AG09319 (cell line): ENCODE results near the gene MAIP1.

Experiments used
- DNase-seq: peaks from one replicate; pipeline ENCODE4 v3.0.0-alpha.2; 2010; ENCODE audit warnings: low read depth; ENCODE audit errors: extremely low read depth
- CTCF ChIP-seq: IDR thresholded peaks from 2 replicates; pipeline ENCODE4 v1.5.1; 2011; ENCODE audit warnings: low read depth, mild to moderate bottlenecking, inconsistent platforms, low read length, moderate library complexity

MAIP1 gene

GRCh38 chr2:199950396-199950795 is 5.0 kb upstream of the MAIP1 start:
- TF ChIP-seq CTCF = no peak

GRCh38 chr2:199951023-199951422 is 4.4 kb upstream of the MAIP1 start:
- no peak for DNase-seq
- no peak for TF ChIP-seq CTCF

More at GRCh38 chr2:199950396-199950795, 5.0 kb upstream of the MAIP1 start:
- no peak for DNase-seq

GRCh38 chr2:199955007-199955338 is 409 bp upstream of the MAIP1 start:
- DNase-seq = no peak
- no peak for TF ChIP-seq CTCF

GRCh38 chr2:199956062-199956380 is 639 bp downstream of the MAIP1 start:
- no peak for DNase-seq
- TF ChIP-seq CTCF = no peak

- no peak for DNase-seq
- TF ChIP-seq CTCF = no peak
Observed at GRCh38 chr2:199958014-199958413, 2.6 kb downstream of the MAIP1 start.

- DNase-seq = no peak
- no peak for TF ChIP-seq CTCF
Observed at GRCh38 chr2:199962203-199962602, 6.8 kb downstream of the MAIP1 start.

- DNase-seq = no peak
- no peak for TF ChIP-seq CTCF
Observed at GRCh38 chr2:199966405-199966804, 11.0 kb downstream of the MAIP1 start.

- no peak for TF ChIP-seq CTCF
Observed at GRCh38 chr2:199966976-199967375, 11.6 kb downstream of the MAIP1 start.

More at GRCh38 chr2:199966976-199967375, 11.6 kb downstream of the MAIP1 start:
- DNase-seq = no peak
